H9 (cell line): ENCODE results near the gene OR13G1. TPM values are rescaled to one million over a fixed set of nuclear protein-coding genes. Genes with fewer than 3 reads are reported as not detected.

Experiments used
- DNase-seq: peaks from one replicate; pipeline ENCODE4 v3.0.0-alpha.2; 2017
- H2AFZ ChIP-seq: one replicate; pipeline ENCODE4 v1.6.1; 2013; ENCODE audit warnings: mild to moderate bottlenecking, low read length, control low read depth, moderate library complexity
- H2AK5ac ChIP-seq: 2 replicates; pipeline ENCODE4 v1.6.1; 2013; ENCODE audit warnings: low read length, control low read depth, mixed read lengths; ENCODE audit not compliant: insufficient read length
- H2BK120ac ChIP-seq: one replicate; pipeline ENCODE4 v1.6.1; 2013; ENCODE audit warnings: low read depth, mild to moderate bottlenecking, low read length, control low read depth, inconsistent platforms; ENCODE audit not compliant: poor library complexity, severe bottlenecking
- H2BK12ac ChIP-seq: 2 replicates; pipeline ENCODE4 v1.6.1; 2013; ENCODE audit warnings: low read length, control low read depth, mixed read lengths, low read depth; ENCODE audit not compliant: insufficient read length
- H2BK15ac ChIP-seq: 2 replicates; pipeline ENCODE4 v1.6.1; 2013; ENCODE audit warnings: low read depth, low read length, control low read depth
- H2BK20ac ChIP-seq: one replicate; pipeline ENCODE4 v1.6.1; 2013; ENCODE audit warnings: low read depth, mild to moderate bottlenecking, low read length, control low read depth, inconsistent platforms; ENCODE audit not compliant: poor library complexity, severe bottlenecking
- H2BK5ac ChIP-seq: 2 replicates; pipeline ENCODE4 v1.6.1; 2013; ENCODE audit warnings: low read length, control low read depth, mixed read lengths; ENCODE audit not compliant: insufficient read length
- H3K14ac ChIP-seq: 2 replicates; pipeline ENCODE4 v1.6.1; 2013; ENCODE audit warnings: low read length, control low read depth; ENCODE audit not compliant: insufficient read depth
- H3K18ac ChIP-seq: 2 replicates; pipeline ENCODE4 v1.6.1; 2013; ENCODE audit warnings: low read depth, mild to moderate bottlenecking, mixed read lengths, low read length, control low read depth; ENCODE audit not compliant: insufficient read length
- H3K23ac ChIP-seq: 2 replicates; pipeline ENCODE4 v1.6.1; 2013; ENCODE audit warnings: low read length, control low read depth, mixed read lengths, low read depth; ENCODE audit not compliant: insufficient read length
- H3K23me2 ChIP-seq: 2 replicates; pipeline ENCODE4 v1.6.1; 2013; ENCODE audit warnings: low read depth, mild to moderate bottlenecking, mixed read lengths, low read length, control low read depth; ENCODE audit not compliant: insufficient read length, poor library complexity, severe bottlenecking
- H3K27ac ChIP-seq: 2 replicates; pipeline ENCODE4 v1.5.1; 2013; ENCODE audit warnings: low read length, control low read depth, mixed read lengths, low read depth; ENCODE audit not compliant: insufficient read length
- H3K27me3 ChIP-seq: 2 replicates; pipeline ENCODE4 v1.6.1; 2013; ENCODE audit warnings: low read length, control low read depth, inconsistent platforms; ENCODE audit not compliant: insufficient read depth
- H3K4ac ChIP-seq: 2 replicates; pipeline ENCODE4 v1.6.1; 2013; ENCODE audit warnings: low read depth, mild to moderate bottlenecking, control low read depth, inconsistent platforms, low read length, moderate library complexity
- H3K4me1 ChIP-seq: 2 replicates; pipeline ENCODE4 v1.6.1; 2013; ENCODE audit warnings: low read length, control low read depth, inconsistent platforms; ENCODE audit not compliant: insufficient read depth
- H3K4me2 ChIP-seq: 2 replicates; pipeline ENCODE4 v1.6.1; 2013; ENCODE audit warnings: low read length, control low read depth, mixed read lengths; ENCODE audit not compliant: insufficient read length, insufficient read depth
- H3K56ac ChIP-seq: 2 replicates; pipeline ENCODE4 v1.6.1; 2013; ENCODE audit warnings: low read depth, mild to moderate bottlenecking, mixed read lengths, low read length, control low read depth; ENCODE audit not compliant: insufficient read length
- H3K79me1 ChIP-seq: 2 replicates; pipeline ENCODE4 v1.6.1; 2013; ENCODE audit warnings: low read depth, mild to moderate bottlenecking, moderate library complexity, low read length, control low read depth, inconsistent platforms; ENCODE audit not compliant: insufficient read depth, poor library complexity, severe bottlenecking
- H3K79me2 ChIP-seq: 2 replicates; pipeline ENCODE4 v1.6.1; 2013; ENCODE audit warnings: low read length, control low read depth, inconsistent platforms; ENCODE audit not compliant: insufficient read depth
- H3K9ac ChIP-seq: 2 replicates; pipeline ENCODE4 v1.6.1; 2013; ENCODE audit warnings: low read length, control low read depth, mixed read lengths; ENCODE audit not compliant: insufficient read length; ENCODE audit errors: extremely low read depth
- H3K9me3 ChIP-seq: one replicate; pipeline ENCODE4 v1.6.1; 2013; ENCODE audit warnings: low read depth, low read length, inconsistent platforms; ENCODE audit not compliant: control insufficient read depth
- H3T11ph ChIP-seq: one replicate; pipeline ENCODE4 v1.6.1; 2013; ENCODE audit warnings: mild to moderate bottlenecking, low read length, control low read depth, inconsistent platforms
- H4K20me1 ChIP-seq: one replicate; pipeline ENCODE4 v1.6.1; 2013; ENCODE audit not compliant: control insufficient read depth, insufficient read length, insufficient read depth
- H4K5ac ChIP-seq: 2 replicates; pipeline ENCODE4 v1.6.1; 2013; ENCODE audit warnings: low read depth, mild to moderate bottlenecking, mixed read lengths, low read length, control low read depth; ENCODE audit not compliant: insufficient read length
- H4K8ac ChIP-seq: replicated peaks from 2 replicates; pipeline ENCODE4 v1.6.1; 2013; ENCODE audit warnings: low read length, control low read depth, mixed read lengths, low read depth; ENCODE audit not compliant: insufficient read length
- H4K91ac ChIP-seq: 2 replicates; pipeline ENCODE4 v1.6.1; 2013; ENCODE audit warnings: low read depth, mild to moderate bottlenecking, moderate library complexity, mixed read lengths, low read length, control low read depth; ENCODE audit not compliant: insufficient read length
- H3K27ac Mint-ChIP-seq, 3 experiments: 2 replicates in 2 of 3; 3 replicates in 1 of 3; pipeline ENCODE4 v1.8.0; 2020 to 2021; ENCODE audit warnings: mixed read lengths in 3 of 3, mild to moderate bottlenecking in 1 of 3, moderate library complexity in 1 of 3
- H3K27me3 Mint-ChIP-seq: 2 replicates; pipeline ENCODE4 v1.8.0; 2021; ENCODE audit warnings: low read depth, mild to moderate bottlenecking, moderate library complexity, mixed read lengths
- H3K36me3 Mint-ChIP-seq, 3 experiments: 2 replicates in 2 of 3; 3 replicates in 1 of 3; pipeline ENCODE4 v1.8.0; 2020 to 2021; ENCODE audit warnings: low read depth in 3 of 3, mixed read lengths in 3 of 3; ENCODE audit not compliant: insufficient read depth in 1 of 3
- H3K4me1 Mint-ChIP-seq, 2 experiments: 2 replicates each; pipeline ENCODE4 v1.8.0; 2020; ENCODE audit warnings: mixed read lengths in 2 of 2
- H3K4me3 Mint-ChIP-seq, 2 experiments: 2 replicates in 1 of 2; 3 replicates in 1 of 2; pipeline ENCODE4 v1.8.0; 2020 to 2021; ENCODE audit warnings: mild to moderate bottlenecking in 2 of 2, mixed read lengths in 2 of 2, moderate library complexity in 1 of 2
- H3K9me3 Mint-ChIP-seq, 2 experiments: 2 replicates in 1 of 2; 3 replicates in 1 of 2; pipeline ENCODE4 v1.8.0; 2020; ENCODE audit warnings: mild to moderate bottlenecking in 2 of 2, mixed read lengths in 2 of 2, moderate library complexity in 1 of 2
- WGBS: extraction: QIAGEN DNeasy Blood & Tissue Kit; methylation state at CpG from one replicate; pipeline ENCODE4 v1.1.7; 2013; ENCODE audit warnings: missing lambda C conversion rate, low lambda C conversion rate, mixed read lengths; ENCODE audit not compliant: insufficient read length; ENCODE audit errors: extremely low coverage; 5-methylcytosine and 5-hydroxymethylcytosine counted together
- total RNA-seq: library from RNA; stranded (reverse); gene quantifications from 2 replicates; pipeline ENCODE4 v1.2.1, GENCODE V29; 2021
- TF ChIP-seq, protein P1 (sequence below): fragments of 200-600 bp; sonication (generic); conservative IDR thresholded peaks from 3 replicates; pipeline ENCODE4 v1.8.0; 2021; ENCODE audit warnings: antibody characterized with exemption, mild to moderate bottlenecking

OR13G1 gene
- total RNA-seq, 1 experiment from 2014 or later, result not detected

DNA sequence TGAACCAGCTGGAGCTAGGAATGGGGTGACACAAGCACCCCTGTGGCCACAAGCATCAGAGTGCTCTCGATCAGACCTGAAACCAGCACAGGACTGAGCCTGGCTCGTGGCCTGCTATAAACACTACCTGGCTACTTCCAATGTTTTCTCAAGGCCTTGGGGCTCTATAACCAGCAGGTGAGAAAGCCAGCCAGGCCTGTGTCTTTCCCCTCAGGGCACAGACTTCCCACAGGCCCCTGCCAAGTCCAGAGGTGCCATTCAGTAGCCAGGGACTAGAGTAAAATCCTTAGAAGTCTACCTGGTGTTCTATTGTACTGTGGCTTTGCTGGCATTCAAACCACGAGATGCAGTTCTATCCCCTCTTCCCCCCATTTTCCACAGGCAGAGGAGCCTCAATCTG, 51.6 kb downstream of the OR13G1 start:
- H3K4me1 Mint-ChIP-seq, result no peaks in the 10 kb centered on the region
- H2BK5ac ChIP-seq, result no peak overlapping the region
- H3K56ac ChIP-seq, result no peak overlapping the region
- 0 out of 7 replicates have a peak, but pooled peaks cover 0 to 1% (median 0%) of the 10 kb centered on the region in 3 experiments for H3K36me3 Mint-ChIP-seq
- TF ChIP-seq, protein P1, sequence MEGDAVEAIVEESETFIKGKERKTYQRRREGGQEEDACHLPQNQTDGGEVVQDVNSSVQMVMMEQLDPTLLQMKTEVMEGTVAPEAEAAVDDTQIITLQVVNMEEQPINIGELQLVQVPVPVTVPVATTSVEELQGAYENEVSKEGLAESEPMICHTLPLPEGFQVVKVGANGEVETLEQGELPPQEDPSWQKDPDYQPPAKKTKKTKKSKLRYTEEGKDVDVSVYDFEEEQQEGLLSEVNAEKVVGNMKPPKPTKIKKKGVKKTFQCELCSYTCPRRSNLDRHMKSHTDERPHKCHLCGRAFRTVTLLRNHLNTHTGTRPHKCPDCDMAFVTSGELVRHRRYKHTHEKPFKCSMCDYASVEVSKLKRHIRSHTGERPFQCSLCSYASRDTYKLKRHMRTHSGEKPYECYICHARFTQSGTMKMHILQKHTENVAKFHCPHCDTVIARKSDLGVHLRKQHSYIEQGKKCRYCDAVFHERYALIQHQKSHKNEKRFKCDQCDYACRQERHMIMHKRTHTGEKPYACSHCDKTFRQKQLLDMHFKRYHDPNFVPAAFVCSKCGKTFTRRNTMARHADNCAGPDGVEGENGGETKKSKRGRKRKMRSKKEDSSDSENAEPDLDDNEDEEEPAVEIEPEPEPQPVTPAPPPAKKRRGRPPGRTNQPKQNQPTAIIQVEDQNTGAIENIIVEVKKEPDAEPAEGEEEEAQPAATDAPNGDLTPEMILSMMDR, result no peak
- no peak overlapping the region for H2AFZ ChIP-seq
- H3K27ac ChIP-seq, result no peak overlapping the region
- no peak overlapping the region for H3K23ac ChIP-seq
- no peaks in the 10 kb centered on the region for H3K27me3 ChIP-seq
- no peak overlapping the region for H3K9ac ChIP-seq
- no peak for DNase-seq
- H2BK12ac ChIP-seq, result no peak overlapping the region
- no peak overlapping the region for H3K18ac ChIP-seq
- no peak overlapping the region for H3K4me3 Mint-ChIP-seq
- H4K91ac ChIP-seq, result no peak overlapping the region
- H2AK5ac ChIP-seq, result no peak overlapping the region
- H3K9me3 Mint-ChIP-seq, result peaks cover 5 to 17% of the 10 kb centered on the region in 2 experiments; a peak in 3 of 5 replicates
- no peaks in the 10 kb centered on the region for H3K9me3 ChIP-seq
- H2BK20ac ChIP-seq, result no peak overlapping the region
- whole genome bisulfite sequencing, result no CpG with 5 or more reads among the region's 3 CpGs
- no peak overlapping the region; the same call in 1 of the 2 replicates for H3K14ac ChIP-seq
- no peak overlapping the region for H4K8ac ChIP-seq
- H2BK120ac ChIP-seq, result no peak overlapping the region
- H3K79me1 ChIP-seq, result no peaks in the 10 kb centered on the region
- no peaks in the 10 kb centered on the region for H3K23me2 ChIP-seq
- no peak overlapping the region for H2BK15ac ChIP-seq
- no peaks in the 10 kb centered on the region for H3K79me2 ChIP-seq
- no peaks in the 10 kb centered on the region for H4K20me1 ChIP-seq
- H3K4me2 ChIP-seq, result no peak overlapping the region
- H3T11ph ChIP-seq, result no peak overlapping the region
- peak overlapping the region; percentile 48 for H4K5ac ChIP-seq
- H3K4me1 ChIP-seq, result no peaks in the 10 kb centered on the region
- H3K4ac ChIP-seq, result no peak overlapping the region
- no peak overlapping the region; a peak in 1 of 7 replicates for H3K27ac Mint-ChIP-seq
- H3K27me3 Mint-ChIP-seq, result 0 out of 2 replicates have a peak, but pooled peaks cover 3% of the 10 kb centered on the region

Other genes with a start within 250 kb of the OR13G1 start
- not detected in 2 replicates for gene OR2B11, start 221.6 kb downstream of the OR13G1 start, total RNA-seq
- not detected in 2 replicates for gene OR2C3, start 143.3 kb downstream of the OR13G1 start, total RNA-seq
- gene GCSAML, start 130.6 kb downstream of the OR13G1 start, total RNA-seq, result not detected in 2 replicates
- not detected in 2 replicates for gene OR2G2, start 91.4 kb downstream of the OR13G1 start, total RNA-seq
- not detected in 2 replicates for gene OR2G3, start 74.2 kb downstream of the OR13G1 start, total RNA-seq
- not detected in 2 replicates for gene OR6F1, start 36.9 kb upstream of the OR13G1 start, total RNA-seq
- not detected in 2 replicates for gene OR14K1, start 58.9 kb upstream of the OR13G1 start, total RNA-seq
- gene OR14A2, start 68.4 kb upstream of the OR13G1 start, total RNA-seq, result not detected in 2 replicates
- not detected in 2 replicates for gene OR1C1, start 80.8 kb upstream of the OR13G1 start, total RNA-seq
- 0.15 TPM in 1 of 2 replicates, not detected in the other for gene OR14A16, start 144.4 kb upstream of the OR13G1 start, total RNA-seq
- not detected in 2 replicates for gene OR11L1, start 162.2 kb upstream of the OR13G1 start, total RNA-seq
- gene TRIM58, start 177.4 kb upstream of the OR13G1 start, total RNA-seq, result 1.7 and 2.0 TPM in 2 replicates
- gene OR2W3, start 215.8 kb upstream of the OR13G1 start, total RNA-seq, result 0.24 TPM in 1 of 2 replicates, not detected in the other
- not detected in 2 replicates for gene OR2T8, start 240.5 kb upstream of the OR13G1 start, total RNA-seq
- gene OR2AJ1, start 245.2 kb upstream of the OR13G1 start, total RNA-seq, result not detected in 2 replicates